DND-41 (cell line): Measurements from ENCODE around the gene RNFT2.

Experiments
- CTCF ChIP-seq: IDR thresholded peaks from 2 replicates; pipeline ENCODE4 v1.5.1; 2012; ENCODE audit warnings: borderline replicate concordance, low read length, moderate library complexity, mild to moderate bottlenecking; ENCODE audit not compliant: poor library complexity, severe bottlenecking; ENCODE audit errors: extremely low read depth
- EZH2 ChIP-seq: IDR thresholded peaks from 3 replicates; pipeline ENCODE4 v1.6.1; 2012; ENCODE audit warnings: borderline replicate concordance, low read depth, mild to moderate bottlenecking, moderate library complexity, low read length, inconsistent platforms; ENCODE audit not compliant: severe bottlenecking

GRCh38 chr12:116818341-116818856, 80.3 kb downstream of the RNFT2 start:
- TF ChIP-seq EZH2 (no peak), CTCF (no peak)
